NCI-H524 treated with DMSO at 0.1 percent for 48 hours (cell line): ENCODE data around the gene GSDME.

Experiments used
- DNase-seq: peaks from one replicate; lab custom pipeline; 2025; lab: John Stamatoyannopoulos, UW

GSDME gene

DNA sequence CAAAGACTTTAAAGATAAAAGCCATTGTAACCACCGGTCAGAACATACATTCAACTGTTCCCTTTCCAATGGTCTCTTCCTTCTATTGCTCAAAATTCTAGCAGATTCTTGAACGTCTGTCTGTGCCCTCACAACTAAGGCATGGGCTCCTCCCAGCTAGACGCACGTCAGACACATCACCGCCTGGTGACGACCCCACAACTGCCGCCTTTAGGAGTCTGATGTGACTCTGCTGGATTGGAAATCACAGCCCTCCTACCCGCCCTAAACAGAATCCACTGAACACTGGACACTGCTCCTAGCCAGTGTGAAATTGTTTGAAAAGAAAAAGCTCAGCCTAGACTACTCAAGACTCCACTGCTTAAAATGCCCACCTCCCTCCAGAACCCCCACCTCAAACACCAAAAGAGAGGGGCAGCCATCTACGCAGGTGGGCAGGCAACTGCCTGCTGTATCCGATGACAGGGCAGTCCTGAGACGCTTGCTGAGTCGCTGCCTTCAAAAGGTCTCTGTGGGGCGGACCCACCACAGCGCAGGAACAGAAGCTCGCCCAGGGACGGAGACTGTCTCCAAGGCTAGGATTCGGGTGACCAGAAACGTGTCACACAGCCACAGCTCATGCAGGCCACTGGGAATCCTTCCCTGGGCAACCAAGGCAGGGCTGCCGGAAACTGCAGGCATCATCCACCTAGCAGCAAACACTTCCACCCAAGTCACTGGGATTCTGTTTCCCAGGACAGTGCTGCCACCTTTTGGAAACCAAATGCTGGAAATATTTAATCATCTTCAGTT is 34.7 kb downstream of the GSDME start:
- no peak for DNase-seq

DNA sequence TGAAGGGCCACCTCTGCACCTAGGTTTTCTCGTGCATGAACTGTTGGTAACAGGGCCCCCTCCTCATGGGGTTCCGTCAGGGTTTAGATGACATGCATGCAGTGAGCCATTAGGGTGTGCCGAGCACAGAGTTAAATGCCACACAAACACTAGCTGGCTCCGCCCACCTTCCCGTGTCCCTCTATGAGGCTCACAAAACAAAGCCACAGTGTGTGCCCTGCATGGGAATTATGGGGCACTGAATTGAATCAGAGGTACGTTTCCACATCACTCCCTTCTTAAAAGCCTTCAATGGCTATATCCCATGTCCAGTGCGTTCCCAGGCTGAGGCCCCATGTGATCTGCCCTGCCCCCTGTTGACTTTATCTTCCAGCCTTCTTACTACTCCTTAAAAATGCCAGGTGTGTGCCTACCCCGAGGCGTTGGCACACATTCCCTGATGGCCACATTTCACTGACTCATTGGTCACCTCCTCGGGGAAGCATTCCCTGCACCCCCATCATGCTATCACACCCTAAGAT is 35.7 kb downstream of the GSDME start:
- no peak for DNase-seq

DNA sequence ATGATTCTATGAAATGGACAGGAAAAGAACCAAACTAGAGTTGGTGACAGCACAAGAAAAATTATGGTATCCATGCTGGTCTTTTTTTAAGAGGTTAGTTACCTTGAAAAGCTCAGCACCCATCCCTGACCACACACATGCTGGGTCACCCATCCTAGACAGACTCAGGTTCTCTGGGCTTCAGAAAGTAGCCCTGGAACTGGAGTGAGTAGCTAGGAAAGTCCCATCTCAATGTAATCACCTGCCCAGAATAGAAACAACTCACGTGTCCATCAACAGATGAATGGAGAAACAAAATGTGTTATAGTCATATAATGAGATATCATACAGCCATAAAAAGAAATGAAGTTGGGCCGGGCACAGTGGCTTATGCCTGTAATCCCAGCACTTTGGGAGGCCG is 37.0 kb downstream of the GSDME start:
- no peak for DNase-seq

GRCh38 chr7:24718977-24719491 is 38.2 kb downstream of the GSDME start:
- no peak for DNase-seq

DNA sequence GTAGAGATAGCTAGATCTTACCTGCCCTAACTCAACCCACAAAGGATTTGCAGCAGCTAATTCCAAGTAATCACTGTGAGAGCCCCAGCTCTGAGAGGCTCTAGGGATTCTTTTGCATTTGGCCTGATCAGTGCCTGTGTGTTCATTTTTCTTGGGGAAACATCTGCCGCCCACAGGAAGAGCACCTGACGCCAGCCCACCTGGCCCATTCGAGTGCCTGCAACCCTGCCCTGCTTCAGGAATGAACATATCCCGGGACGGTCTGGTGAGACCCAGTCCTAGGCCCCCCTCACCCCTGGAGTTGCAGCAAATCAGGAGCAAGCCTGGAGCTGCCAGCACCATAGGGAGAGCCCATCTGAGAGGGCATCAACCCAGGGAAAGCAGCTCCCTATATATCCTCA is 38.8 kb downstream of the GSDME start:
- DNase-seq = no peak

DNA sequence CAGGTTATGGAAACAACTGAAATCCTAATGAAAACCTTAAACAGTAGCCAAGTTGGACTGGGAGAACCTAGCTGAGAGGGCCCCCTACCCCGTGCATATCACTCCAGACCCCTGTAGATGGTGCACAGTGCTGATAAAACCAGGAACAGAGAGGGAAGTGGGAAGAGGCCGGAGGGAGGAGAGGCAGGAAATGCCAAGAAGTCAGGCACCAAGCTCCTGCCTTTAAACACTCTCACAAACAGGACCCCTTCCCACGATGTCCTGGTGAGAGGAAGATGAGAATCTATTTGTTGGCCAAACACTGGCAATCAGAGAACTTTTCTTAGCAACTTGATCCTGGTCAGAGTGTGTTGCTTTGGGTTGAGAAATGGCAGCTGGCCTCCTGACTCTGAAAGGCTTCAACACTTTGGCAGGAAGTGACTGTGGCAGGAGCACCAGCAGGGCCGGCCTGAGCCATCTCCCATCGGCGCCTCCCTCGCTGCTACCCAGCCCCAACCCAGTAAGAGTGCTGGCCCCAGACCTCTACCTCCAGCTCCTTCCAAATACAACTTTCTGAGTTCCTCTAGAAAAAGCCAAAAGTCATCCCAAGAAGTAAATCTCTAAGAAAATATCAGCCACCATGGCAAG is 39.5 kb downstream of the GSDME start:
- DNase-seq = no peak

GRCh38 chr7:24717247-24717622 is 40.0 kb downstream of the GSDME start:
- no peak for DNase-seq

DNA sequence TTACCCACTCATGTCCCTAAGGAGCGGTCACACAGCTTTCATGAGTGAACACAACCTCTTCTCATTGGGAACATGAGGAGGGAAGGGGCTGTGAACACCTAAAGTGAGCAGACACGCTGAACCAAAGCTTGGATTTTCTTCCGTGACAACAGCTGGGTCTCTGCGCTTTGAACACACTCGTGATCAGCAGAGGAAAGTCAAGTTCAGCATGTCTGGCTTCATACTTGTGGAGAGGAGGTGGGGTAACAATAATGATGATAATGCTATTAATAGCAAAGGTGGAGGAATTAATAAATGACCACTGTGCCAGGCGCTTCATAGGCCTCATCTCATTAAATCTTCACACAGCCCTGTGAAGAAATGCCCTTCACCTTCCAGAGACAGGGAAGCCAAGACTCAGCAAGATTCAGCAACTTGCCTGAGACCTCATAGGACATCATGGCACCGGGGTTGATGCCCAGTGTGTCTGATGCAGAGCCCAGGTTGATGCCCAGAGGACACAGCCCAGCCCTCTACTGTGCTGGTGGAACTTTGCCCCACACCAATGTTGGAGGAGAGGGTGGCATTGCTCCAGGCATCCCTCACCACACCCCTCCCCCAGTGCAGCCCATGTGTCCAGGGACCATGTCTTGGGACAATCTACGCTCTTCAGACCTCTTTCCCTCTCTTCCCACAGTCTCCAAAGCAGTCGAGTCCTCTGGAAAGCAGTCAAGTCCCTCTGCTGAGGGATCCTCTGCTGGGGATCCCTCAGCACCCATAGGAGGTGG is 40.6 kb downstream of the GSDME start:
- DNase-seq = no peak

DNA sequence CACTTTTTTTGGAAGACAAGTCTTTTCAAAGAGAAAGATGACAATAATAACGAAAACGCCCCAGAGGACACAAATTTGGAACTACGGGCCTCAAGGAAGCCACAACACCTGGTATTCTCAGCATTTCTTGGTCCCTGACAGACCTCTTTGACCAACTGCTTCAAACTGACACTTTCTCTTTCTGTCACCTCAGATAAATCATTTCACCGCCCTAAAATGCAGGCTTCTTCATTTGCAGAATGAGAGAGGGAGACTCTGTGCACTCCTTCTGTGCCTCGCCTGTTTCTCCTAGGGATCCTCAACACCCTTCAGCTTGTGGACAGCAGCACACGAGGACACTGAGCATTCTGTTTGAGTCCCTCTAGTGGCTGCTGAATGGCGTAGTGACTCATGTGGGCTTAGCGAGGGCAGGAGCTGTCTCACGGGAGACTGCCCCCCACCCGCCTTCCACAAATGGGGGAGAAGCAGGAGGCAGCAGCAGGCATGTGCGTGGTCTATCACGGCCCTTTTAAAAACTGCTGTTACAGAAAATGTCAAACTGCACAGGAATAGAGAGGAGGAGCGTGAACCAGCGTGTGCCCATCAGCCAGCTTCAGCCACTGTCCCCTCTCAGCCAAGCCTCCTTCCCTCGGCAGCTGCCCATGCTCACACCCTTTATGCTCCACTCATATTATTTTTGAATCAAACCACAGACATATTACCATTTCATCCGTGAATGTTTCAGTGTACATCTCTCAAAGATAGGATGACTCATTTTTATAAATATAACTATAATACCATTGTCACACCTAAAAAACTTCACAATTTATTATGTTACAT is 41.4 kb downstream of the GSDME start:
- no peak for DNase-seq

- no peak for DNase-seq
Measured at GRCh38 chr7:24715171-24715570, 42.1 kb downstream of the GSDME start.

- no peak for DNase-seq
Measured at GRCh38 chr7:24714676-24715010, 42.6 kb downstream of the GSDME start.

GRCh38 chr7:24713850-24714675 is 43.2 kb downstream of the GSDME start:
- DNase-seq = no peak

DNA sequence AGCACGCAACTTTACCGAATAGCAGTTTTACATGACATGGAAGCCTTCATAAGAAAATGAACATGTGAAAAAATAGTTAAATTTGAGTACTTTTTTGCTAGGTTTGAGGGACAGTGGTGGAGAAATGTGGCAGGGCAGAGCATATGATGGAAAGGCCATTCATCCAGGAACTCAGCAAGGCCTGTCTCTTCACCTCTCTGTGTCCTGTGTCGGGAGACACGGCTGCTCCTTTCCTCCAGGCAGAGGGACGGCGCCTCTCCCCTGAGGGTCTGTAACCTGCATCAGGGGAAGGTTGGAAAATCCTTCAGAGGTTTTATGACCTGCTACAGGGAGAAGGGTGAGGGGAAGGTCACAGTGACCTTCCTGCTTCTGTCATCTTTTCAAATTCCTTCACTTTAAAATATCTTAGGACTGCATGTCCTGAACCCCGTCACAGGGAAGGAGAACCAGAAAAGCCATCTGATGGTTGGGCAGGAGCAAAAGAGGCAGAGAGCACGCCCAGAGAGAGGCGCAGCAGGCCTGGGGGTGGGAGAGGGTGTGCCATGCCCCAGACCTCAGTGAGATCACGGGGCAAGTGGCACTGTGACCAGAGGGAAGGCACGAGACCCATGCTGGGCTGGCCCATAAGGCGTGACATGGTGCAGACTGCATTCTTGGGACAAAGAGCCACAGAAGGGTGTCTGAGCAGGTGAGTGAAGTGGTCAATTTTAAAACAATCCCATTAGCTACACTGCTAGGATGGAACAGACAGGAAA is 44.0 kb downstream of the GSDME start:
- DNase-seq = no peak

DNA sequence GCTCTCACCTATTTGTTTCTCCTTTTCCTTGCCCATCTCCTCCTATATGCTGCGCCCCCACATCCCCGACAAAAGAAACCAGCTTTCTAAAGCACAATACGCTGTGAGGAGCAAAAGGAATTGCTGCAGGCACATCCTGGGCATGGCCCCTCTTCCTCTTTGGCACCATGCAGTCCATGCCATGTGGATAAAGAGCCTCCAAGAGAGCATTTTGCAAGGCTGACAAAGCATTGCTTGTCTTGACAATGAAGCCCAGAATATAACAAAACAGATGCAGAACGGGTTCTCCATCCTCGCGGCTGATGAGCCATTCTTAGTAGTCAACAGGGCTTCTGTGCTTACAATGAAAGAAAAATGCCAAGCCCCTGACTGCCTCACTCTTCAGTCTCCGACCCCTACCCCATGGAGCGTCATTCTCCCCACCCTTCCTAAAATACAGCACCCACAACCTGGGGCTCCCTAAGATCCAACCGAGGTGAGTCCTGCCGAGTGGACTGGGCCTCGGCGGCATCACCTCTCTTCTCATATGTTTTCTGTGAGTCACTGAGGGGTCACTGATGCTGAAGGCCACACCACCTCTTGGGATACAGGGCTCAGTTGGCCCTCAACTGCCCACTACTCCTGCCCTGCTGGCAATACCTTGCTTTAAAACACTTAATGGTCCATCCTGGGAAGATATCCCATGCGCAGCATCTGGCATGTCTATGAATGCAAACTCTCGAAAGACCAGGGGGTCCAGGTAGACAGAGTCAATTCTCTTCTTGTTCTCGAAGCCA is 47.5 kb downstream of the GSDME start:
- no peak for DNase-seq

- no peak for DNase-seq
Measured at GRCh38 chr7:24709051-24709450, 48.2 kb downstream of the GSDME start.

DNA sequence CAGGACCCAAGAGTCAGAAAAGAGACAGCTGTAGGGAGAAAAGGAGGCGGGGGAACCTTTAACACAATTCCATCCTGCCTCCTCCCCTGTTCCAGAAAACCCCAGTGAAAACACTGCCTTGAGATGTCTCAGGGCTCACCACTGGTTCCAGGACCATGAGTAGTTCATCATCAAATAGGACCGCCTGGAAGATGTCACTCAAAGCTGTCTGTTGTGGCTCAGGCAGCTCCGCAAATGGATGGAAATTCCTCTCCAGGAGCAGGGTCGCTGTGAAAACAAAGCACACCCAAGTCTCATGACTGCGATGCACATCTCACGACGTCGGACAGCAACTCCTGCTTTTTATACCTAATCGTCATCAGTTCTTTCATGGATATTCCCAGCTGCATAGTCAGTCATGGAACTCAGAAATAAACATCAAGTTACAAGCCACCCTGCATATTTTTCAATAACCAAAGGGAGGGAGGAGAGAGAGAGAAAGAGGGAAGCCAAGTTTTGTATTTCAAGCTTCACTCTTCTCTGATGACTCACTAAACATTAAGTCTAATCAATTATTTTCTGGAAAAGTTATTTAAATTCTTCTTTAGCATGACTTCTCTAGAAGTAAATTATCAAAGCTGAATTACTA is 49.2 kb downstream of the GSDME start:
- DNase-seq = no peak

- no peak for DNase-seq
Measured at GRCh38 chr7:24706211-24707170, 50.8 kb downstream of the GSDME start.

- no peak for DNase-seq
Measured at GRCh38 chr7:24705461-24705954, 51.8 kb downstream of the GSDME start.
